ENCODE measurements around the gene ADAM12.

GRCh38 chr10:125995726-125996304, 392.5 kb downstream of the ADAM12 start:
- TF ChIP-seq POLR2AphosphoS5 (IDR thresholded peaks at IDR 0.05), result no peak
- TF ChIP-seq CTCF (IDR thresholded peaks at IDR 0.05), result no peak
- TF ChIP-seq POLR2A (IDR thresholded peaks at IDR 0.05), result no peak
- no peak for TF ChIP-seq EP300 (IDR thresholded peaks at IDR 0.05)

Data from suprapubic skin (tissue), 4 donors.